CD4-positive, alpha-beta T cell (primary cell): ENCODE measurements around the gene ERN1. TPM values are rescaled to one million over a fixed set of nuclear protein-coding genes. Genes with fewer than 3 reads are reported as not detected.
"Not testable (repeated sequence)": the region's sequence is repeated elsewhere in the genome, so short reads cannot be mapped to it uniquely, and the experiment has no call there.

Experiments
- ATAC-seq: fragments of 200-7000 bp; cut with Tn5 transposase; one replicate; pipeline ENCODE4 v1.10.0; 2022; ENCODE audit warnings: mild to moderate bottlenecking; ENCODE audit not compliant: poor library complexity
- CTCF ChIA-PET: fragments of 350-600 bp; sonication (Branson Sonifier 250); formaldehyde crosslinking; loops from one replicate; lab custom pipeline; 2021; ENCODE audit warnings: antibody characterized with exemption, inconsistent platforms; lab: Charles Lee
- POLR2A ChIA-PET: fragments of 350-600 bp; sonication (Branson Sonifier 250); formaldehyde crosslinking; loops from one replicate; lab custom pipeline; 2021; ENCODE audit warnings: antibody characterized with exemption, inconsistent platforms; lab: Charles Lee
- DNase-seq, 14 experiments: peaks; one replicate each; pipeline ENCODE4 v3.0.0-alpha.2; 2013 to 2020; ENCODE audit warnings: mixed read lengths in 2 of 14
- H3K27ac ChIP-seq, 2 donors: one replicate each; pipeline versions ENCODE4 v1.5.1 to v1.7.0; 2013; ENCODE audit warnings: low read length in 2 of 2, low read depth in 1 of 2, mild to moderate bottlenecking in 1 of 2
- H3K27me3 ChIP-seq, 2 experiments: 1 replicate in 1 of 2; 2 replicates in 1 of 2; pipeline versions ENCODE4 v1.6.1 to v1.7.0; 2013; ENCODE audit warnings: low read length in 2 of 2, control low read depth in 1 of 2, mild to moderate bottlenecking in 1 of 2, moderate library complexity in 1 of 2; ENCODE audit not compliant: insufficient read depth in 2 of 2, control insufficient read depth in 1 of 2
- H3K36me3 ChIP-seq: one replicate; pipeline ENCODE4 v1.6.1; 2013; ENCODE audit warnings: low read length, control low read depth; ENCODE audit not compliant: insufficient read depth
- H3K4me1 ChIP-seq: one replicate; pipeline ENCODE4 v1.6.1; 2013; ENCODE audit warnings: low read length, control low read depth; ENCODE audit not compliant: insufficient read depth
- H3K4me3 ChIP-seq: one replicate; pipeline ENCODE4 v1.5.1; 2013; ENCODE audit warnings: mild to moderate bottlenecking, low read length, moderate library complexity
- H3K9me3 ChIP-seq, 2 experiments: 1 replicate in 1 of 2; 2 replicates in 1 of 2; pipeline versions ENCODE4 v1.6.1 to v1.7.0; 2013; ENCODE audit warnings: low read length in 2 of 2, mild to moderate bottlenecking in 2 of 2, control low read depth in 1 of 2, moderate library complexity in 1 of 2; ENCODE audit not compliant: control insufficient read depth in 1 of 2, insufficient read depth in 1 of 2
- H3K27ac Mint-ChIP-seq: one replicate; pipeline ENCODE4 v1.8.0; 2020; ENCODE audit warnings: mixed read lengths
- H3K27me3 Mint-ChIP-seq: one replicate; pipeline ENCODE4 v1.8.0; 2021; ENCODE audit warnings: mixed read lengths
- H3K36me3 Mint-ChIP-seq: one replicate; pipeline ENCODE4 v1.8.0; 2021; ENCODE audit warnings: low read depth, mixed read lengths
- H3K4me1 Mint-ChIP-seq: one replicate; pipeline ENCODE4 v1.8.0; 2021; ENCODE audit warnings: low read depth, mixed read lengths
- H3K4me3 Mint-ChIP-seq: one replicate; pipeline ENCODE4 v1.8.0; 2020; ENCODE audit warnings: mild to moderate bottlenecking, mixed read lengths
- H3K9me3 Mint-ChIP-seq: one replicate; pipeline ENCODE4 v1.8.0; 2020; ENCODE audit warnings: mixed read lengths
- intact Hi-C, 2 experiments: fragments of 100-400 bp; cut with DNase I in 1 of 2; cut with micrococcal nuclease in 1 of 2; formaldehyde crosslinking; loops; one replicate each; pipeline versions ENCODE4 v1.15.1 to v1.9.0; 2023 to 2025; cut with DNase I, micrococcal nuclease
- total RNA-seq, 174 experiments: library from RNA in 2 of 174; stranded (reverse) in 2 of 174; gene quantifications; one replicate each; pipeline ENCODE4 v1.2.3 and lab custom pipeline; 2021 to 2026
- TF ChIP-seq, protein P1 (sequence below): fragments of 200-600 bp; IDR thresholded peaks from one replicate; pipeline ENCODE4 v1.8.0; 2022; ENCODE audit warnings: antibody characterized with exemption, mild to moderate bottlenecking

The ERN1 gene
- total RNA-seq, 2 experiments from 2014 or later, result 62.7 to 67.8 TPM

DNA sequence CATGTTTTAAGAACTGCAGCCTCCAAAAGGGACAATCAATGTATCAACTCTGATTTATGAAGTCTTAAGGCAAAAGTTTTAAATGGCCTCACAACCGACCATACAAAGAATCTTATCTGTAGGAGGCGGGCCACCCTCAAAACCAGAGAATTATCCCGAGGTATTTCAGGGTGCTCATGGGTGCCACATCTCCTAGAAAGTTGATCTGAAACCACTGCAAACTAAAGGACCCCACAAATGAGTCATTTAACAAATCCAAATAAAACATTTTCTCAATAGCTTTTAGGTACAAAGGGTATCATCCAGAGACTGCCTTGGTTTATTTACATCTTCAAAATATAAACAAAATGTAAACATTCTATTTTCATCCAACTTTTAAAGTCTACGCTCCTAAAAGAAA is 6.8 kb downstream of the ERN1 start:
- peaks cover 13% of the 10 kb centered on the region for H3K36me3 Mint-ChIP-seq
- DNase-seq, result no peak
- POLR2A ChIA-PET, result interaction anchor here (3.2 kb wide), 1 partner anchor 23 kb away, joined by 7 read pairs; no protein-coding TSS in a partner anchor

DNA sequence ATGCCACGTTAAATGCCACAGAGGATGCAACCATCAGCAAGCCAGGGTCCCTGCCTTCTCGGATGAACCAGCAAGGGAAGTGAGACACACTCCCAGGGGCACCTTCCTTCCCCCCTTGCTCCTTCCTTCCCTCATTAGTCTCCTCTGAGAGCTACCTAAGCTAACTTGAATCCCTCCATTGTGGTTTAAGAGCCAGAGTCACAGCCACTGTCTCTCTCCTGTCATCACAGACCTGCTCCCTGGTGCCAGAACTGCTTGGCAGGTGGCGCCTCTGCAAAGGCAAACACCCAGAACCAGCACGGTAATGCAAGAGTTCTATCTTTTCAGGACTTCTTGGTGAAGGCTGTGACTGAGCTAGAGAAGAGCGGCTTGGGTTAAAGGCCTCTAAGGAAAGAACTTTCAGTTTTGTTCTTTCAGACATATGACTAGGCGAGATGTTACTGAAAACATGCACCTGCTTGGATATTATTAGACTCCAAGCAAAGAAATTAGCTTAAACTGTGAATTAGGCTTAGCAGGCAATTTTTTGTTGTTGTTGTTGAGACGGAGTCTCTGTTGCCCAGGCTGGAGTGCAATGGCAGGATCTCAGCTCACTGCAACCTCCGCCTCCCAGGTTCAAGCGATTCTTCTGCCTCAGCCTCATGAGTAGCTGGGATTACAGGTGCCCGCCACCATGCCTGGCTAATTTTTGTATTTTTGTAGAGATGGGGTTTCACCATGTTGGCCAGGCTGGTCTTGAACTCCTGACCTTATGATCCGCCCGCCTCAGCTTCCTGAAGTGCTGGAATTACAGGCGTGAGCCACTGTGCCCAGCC is 8.8 kb downstream of the ERN1 start:
- Histone ChIP-seq H3K4me3 (peak overlapping the region; percentile 24), H3K27ac (peak overlapping the region; percentile 40 to 65), H3K4me1 (peaks cover 58% of the 10 kb centered on the region)
- Mint-ChIP-seq H3K4me3 (peak overlapping the region; percentile 81), H3K4me1 (peaks cover 73% of the 10 kb centered on the region), H3K36me3 (peaks cover 15% of the 10 kb centered on the region), H3K27ac (peak overlapping the region; percentile 83)
- POLR2A ChIA-PET, result interaction anchor here (0.9 to 2.6 kb wide), 12 partner anchors 8 to 101 kb away, joined by 3 to 22 read pairs (median 5); partner anchors contain the start of genes ERN1 and ICAM2
- H3K9me3 Mint-ChIP-seq, H3K27me3 ChIP-seq, H3K9me3 ChIP-seq, H3K36me3 ChIP-seq, H3K27me3 Mint-ChIP-seq: not testable (repeated sequence)
- peak in 10 of 14 experiments; percentile 11 to 62 (median 32) for DNase-seq
- intact Hi-C loops, result loop anchor here (2.0 to 10.0 kb wide), 2 partner anchors 14 to 544 kb away; partner anchors contain the start of gene SMURF2 (in 1 of the 2)
- CTCF ChIA-PET, result interaction anchor here (1.0 to 2.8 kb wide), 6 partner anchors 15 to 202 kb away, joined by 3 to 10 read pairs (median 5); no protein-coding TSS in a partner anchor
- ATAC-seq, result peak; percentile 88

More for the DNA sequence above, 6.8 kb downstream of the ERN1 start:
- Histone ChIP-seq H3K27ac (no peak overlapping the region), H3K27me3 (no peaks in the 10 kb centered on the region), H3K4me3 (no peak overlapping the region), H3K4me1 (peaks cover 45% of the 10 kb centered on the region), H3K36me3 (peaks cover 5% of the 10 kb centered on the region), H3K9me3 (no peaks in the 10 kb centered on the region)
- Mint-ChIP-seq H3K27ac (no peak overlapping the region), H3K4me3 (no peak overlapping the region), H3K9me3 (no peaks in the 10 kb centered on the region), H3K27me3 (no peaks in the 10 kb centered on the region), H3K4me1 (peaks cover 74% of the 10 kb centered on the region)
- TF ChIP-seq, protein P1, sequence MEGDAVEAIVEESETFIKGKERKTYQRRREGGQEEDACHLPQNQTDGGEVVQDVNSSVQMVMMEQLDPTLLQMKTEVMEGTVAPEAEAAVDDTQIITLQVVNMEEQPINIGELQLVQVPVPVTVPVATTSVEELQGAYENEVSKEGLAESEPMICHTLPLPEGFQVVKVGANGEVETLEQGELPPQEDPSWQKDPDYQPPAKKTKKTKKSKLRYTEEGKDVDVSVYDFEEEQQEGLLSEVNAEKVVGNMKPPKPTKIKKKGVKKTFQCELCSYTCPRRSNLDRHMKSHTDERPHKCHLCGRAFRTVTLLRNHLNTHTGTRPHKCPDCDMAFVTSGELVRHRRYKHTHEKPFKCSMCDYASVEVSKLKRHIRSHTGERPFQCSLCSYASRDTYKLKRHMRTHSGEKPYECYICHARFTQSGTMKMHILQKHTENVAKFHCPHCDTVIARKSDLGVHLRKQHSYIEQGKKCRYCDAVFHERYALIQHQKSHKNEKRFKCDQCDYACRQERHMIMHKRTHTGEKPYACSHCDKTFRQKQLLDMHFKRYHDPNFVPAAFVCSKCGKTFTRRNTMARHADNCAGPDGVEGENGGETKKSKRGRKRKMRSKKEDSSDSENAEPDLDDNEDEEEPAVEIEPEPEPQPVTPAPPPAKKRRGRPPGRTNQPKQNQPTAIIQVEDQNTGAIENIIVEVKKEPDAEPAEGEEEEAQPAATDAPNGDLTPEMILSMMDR, result no peak
- ATAC-seq, result no peak
- intact Hi-C loops, result loop anchor here in 1 of 2 experiments (10.0 kb wide), 1 partner anchor 542 kb away; the partner anchor contains the start of gene SMURF2
- CTCF ChIA-PET, result interaction anchor here (2.8 kb wide), 3 partner anchors 11 to 97 kb away, joined by 8 to 11 read pairs (median 10); no protein-coding TSS in a partner anchor

DNA sequence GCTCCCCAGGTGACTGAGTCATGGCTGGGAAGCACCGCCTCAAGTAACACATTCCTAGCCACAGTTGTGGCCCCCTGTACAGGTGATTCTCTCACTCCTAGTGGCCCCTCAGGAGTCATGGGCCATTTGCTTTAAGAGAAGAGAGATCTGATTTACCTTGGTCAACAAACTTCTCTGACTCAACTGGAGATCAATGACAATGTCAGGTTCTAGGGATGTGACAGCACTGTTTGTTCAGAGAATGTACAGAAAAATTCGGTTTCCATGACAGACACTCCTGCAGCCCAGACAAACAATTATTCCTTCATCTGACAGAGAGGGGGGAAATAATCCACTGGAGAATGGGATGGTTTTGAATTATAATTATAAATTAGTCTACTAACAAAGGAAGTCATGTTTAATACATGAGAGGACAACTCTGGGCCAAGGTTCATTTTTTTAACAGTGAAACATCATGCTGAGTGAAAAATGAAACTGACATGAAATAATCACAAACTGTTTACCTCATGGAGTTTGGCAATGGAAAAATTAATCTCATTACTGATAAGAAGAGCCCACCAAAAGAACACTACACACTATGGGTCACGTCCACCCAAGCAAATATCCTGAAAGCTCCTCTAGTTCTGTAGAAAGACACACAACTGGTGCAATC is 9.7 kb downstream of the ERN1 start:
- Mint-ChIP-seq H3K9me3 (no peaks in the 10 kb centered on the region), H3K4me3 (peak overlapping the region; percentile 81), H3K4me1 (peaks cover 73% of the 10 kb centered on the region), H3K27ac (peak overlapping the region; percentile 83), H3K27me3 (no peaks in the 10 kb centered on the region), H3K36me3 (peaks cover 19% of the 10 kb centered on the region)
- Histone ChIP-seq H3K27ac (peak overlapping the region; percentile 49 to 65), H3K9me3 (no peaks in the 10 kb centered on the region), H3K36me3 (peaks cover 8% of the 10 kb centered on the region), H3K4me3 (peak overlapping the region; percentile 24), H3K4me1 (peaks cover 63% of the 10 kb centered on the region), H3K27me3 (no peaks in the 10 kb centered on the region)
- CTCF ChIA-PET, result interaction anchor here (0.9 to 2.8 kb wide), 5 partner anchors 14 to 95 kb away, joined by 3 to 10 read pairs (median 4); no protein-coding TSS in a partner anchor
- intact Hi-C loops, result loop anchor here (2.0 to 10.0 kb wide), 2 partner anchors 13 to 545 kb away; partner anchors contain the start of gene SMURF2 (in 1 of the 2)
- TF ChIP-seq, protein P1, result no peak
- DNase-seq, result no peak
- POLR2A ChIA-PET, result interaction anchor here (0.9 to 2.6 kb wide), 6 partner anchors 10 to 100 kb away, joined by 3 to 22 read pairs (median 7); partner anchors contain the start of genes ERN1 and ICAM2
- ATAC-seq, result no peak
